Activated CD8-positive, alpha-beta T cell treated with anti-CD3 and anti-CD28 coated beads, Interleukin-2, amount 10 ng/mL, durations not matched to agents 7 days and 5 days (primary cell): ENCODE results near the gene RAX. TPM values are rescaled to one million over a fixed set of nuclear protein-coding genes. Genes with fewer than 3 reads are reported as not detected.

ENCODE experiments used
- ATAC-seq: fragments of 150-1000 bp; cut with Tn5 transposase; one replicate; pipeline ENCODE4 v1.10.0; 2021; ENCODE audit warnings: moderate library complexity
- CTCF ChIA-PET: fragments of 350-600 bp; sonication (Branson Sonifier 250); formaldehyde crosslinking; loops from one replicate; lab custom pipeline; 2021; ENCODE audit warnings: antibody characterized with exemption; lab: Charles Lee
- POLR2A ChIA-PET: fragments of 350-600 bp; sonication (Branson Sonifier 250); formaldehyde crosslinking; loops from one replicate; lab custom pipeline; 2021; ENCODE audit warnings: antibody characterized with exemption; lab: Charles Lee
- DNase-seq: peaks from one replicate; pipeline ENCODE4 v3.0.0-alpha.2; 2020
- H3K27ac Mint-ChIP-seq: one replicate; pipeline ENCODE4 v1.8.0; 2021; ENCODE audit warnings: mild to moderate bottlenecking, mixed read lengths
- H3K27me3 Mint-ChIP-seq: one replicate; pipeline ENCODE4 v1.8.0; 2021; ENCODE audit warnings: low read depth, mixed read lengths
- H3K36me3 Mint-ChIP-seq: one replicate; pipeline ENCODE4 v1.8.0; 2021; ENCODE audit warnings: low read depth, mixed read lengths
- H3K4me1 Mint-ChIP-seq: one replicate; pipeline ENCODE4 v1.8.0; 2021; ENCODE audit warnings: low read depth, mixed read lengths
- H3K4me3 Mint-ChIP-seq: one replicate; pipeline ENCODE4 v1.8.0; 2021; ENCODE audit warnings: mild to moderate bottlenecking, mixed read lengths
- H3K9me3 Mint-ChIP-seq: one replicate; pipeline ENCODE4 v1.8.0; 2022; ENCODE audit warnings: mixed read lengths; ENCODE audit not compliant: insufficient read depth
- total RNA-seq, 2 experiments: library from RNA; stranded (reverse); gene quantifications; one replicate each; pipeline ENCODE4 v1.2.3, GENCODE V29; 2021

RAX gene
- not detected for total RNA-seq

GRCh38 chr18:59272891-59273758 is at the start of gene RAX:
Gene RAX, minus strand, starts transcription at chr18:59273454. Its CDS starts 248 bp downstream, at chr18:59273206.
- no peaks in the 10 kb centered on the region for H3K36me3 Mint-ChIP-seq
- ATAC-seq (peak; percentile 25), DNase-seq (no peak)
- H3K27me3 Mint-ChIP-seq = peaks cover 74% of the 10 kb centered on the region
- peaks cover 21% of the 10 kb centered on the region for H3K4me1 Mint-ChIP-seq
- H3K27ac Mint-ChIP-seq = no peak within 1 kb of the TSS
- POLR2A ChIA-PET = no interaction called here
- no peak within 1 kb of the TSS for H3K4me3 Mint-ChIP-seq
- H3K9me3 Mint-ChIP-seq = no peaks in the 10 kb centered on the region
- CTCF ChIA-PET = no interaction called here

DNA sequence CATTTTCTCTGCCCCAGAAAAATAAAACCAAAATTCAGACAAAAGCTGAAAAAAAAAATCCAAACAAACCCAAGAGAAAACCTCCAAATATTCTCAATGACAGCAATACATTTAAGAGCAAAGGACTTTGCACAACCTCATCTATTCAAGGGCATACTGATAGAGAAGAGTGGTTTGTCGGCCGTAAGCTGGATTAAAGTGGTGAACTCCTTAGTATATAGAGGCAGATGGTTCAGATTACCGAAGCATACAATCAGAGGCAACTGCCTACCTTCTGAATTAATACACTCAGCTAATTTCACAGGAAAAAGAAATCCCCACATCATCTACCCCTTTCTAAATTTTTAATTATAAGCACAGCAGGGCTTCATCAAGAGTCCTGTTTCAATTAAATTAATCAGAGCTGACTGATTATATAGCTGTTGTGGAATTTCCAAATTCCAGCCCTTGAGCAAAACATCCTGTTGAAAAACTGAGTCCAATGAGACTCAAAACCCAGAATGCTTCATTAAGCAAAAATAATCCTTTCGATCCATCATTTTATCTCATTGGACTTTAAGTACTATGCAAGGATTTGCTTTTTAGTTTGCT is 45.3 kb upstream of the RAX start, which contains the start of gene CPLX4:
TSS of gene CPLX4 (minus strand) at position 190 of the 591 bp plus-strand sequence. CDS start at position 3, 187 bp downstream.
- Mint-ChIP-seq H3K36me3 (no peaks in the 10 kb centered on the region), H3K4me1 (no peaks in the 10 kb centered on the region), H3K9me3 (no peaks in the 10 kb centered on the region), H3K4me3 (no peak within 1 kb of the TSS), H3K27me3 (peaks cover 32% of the 10 kb centered on the region), H3K27ac (no peak within 1 kb of the TSS)
- POLR2A ChIA-PET = no interaction called here
- ATAC-seq (no peak), DNase-seq (no peak)
- CTCF ChIA-PET = interaction anchor here (2.2 to 2.9 kb wide), 2 partner anchors 10 to 84 kb away, joined by 11 to 14 read pairs; no protein-coding TSS in a partner anchor

DNA sequence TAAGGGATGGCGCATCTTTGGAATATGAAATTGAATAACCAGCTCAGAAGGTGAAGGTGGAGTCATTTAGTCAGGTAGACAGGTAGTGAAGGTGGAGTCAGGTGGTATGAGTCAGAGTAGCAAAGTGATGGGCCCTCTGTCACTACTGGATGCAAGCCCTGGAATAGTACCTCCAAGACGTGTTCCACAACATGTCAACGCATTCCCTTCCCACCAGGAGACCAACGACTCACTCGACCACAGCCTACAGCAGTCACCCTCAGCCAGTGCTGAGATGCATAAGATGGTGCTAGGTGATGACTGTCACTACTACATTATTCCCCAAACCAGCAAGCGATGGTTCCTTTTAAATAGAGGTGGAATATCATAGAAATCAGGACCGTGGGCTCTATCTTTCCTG is 38.4 kb upstream of the RAX start:
- H3K4me3 Mint-ChIP-seq = no peak overlapping the region
- H3K4me1 Mint-ChIP-seq = no peaks in the 10 kb centered on the region
- H3K9me3 Mint-ChIP-seq = no peaks in the 10 kb centered on the region
- no peak for DNase-seq
- no peak for ATAC-seq
- peaks cover 41% of the 10 kb centered on the region for H3K27me3 Mint-ChIP-seq
- CTCF ChIA-PET = interaction anchor here (0.7 to 5.3 kb wide), 3 partner anchors 31 to 91 kb away, joined by 3 to 113 read pairs (median 4); no protein-coding TSS in a partner anchor
- H3K27ac Mint-ChIP-seq = no peak overlapping the region
- no peaks in the 10 kb centered on the region for H3K36me3 Mint-ChIP-seq
- POLR2A ChIA-PET = no interaction called here

DNA sequence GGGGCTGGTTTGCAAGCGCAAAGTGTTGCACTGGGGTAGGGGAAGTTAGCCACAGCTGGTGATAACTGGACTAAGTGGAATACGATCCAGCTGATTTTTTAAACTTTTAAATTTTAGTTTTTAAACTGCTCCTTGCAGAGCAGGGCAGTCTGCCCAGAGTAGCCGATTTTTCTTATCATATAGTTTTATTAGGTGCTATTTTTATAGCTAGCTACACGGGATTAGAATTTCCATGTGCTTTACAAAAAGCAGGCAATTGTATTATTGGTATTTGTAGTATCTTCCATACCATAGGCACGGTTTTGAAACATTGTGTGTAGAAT is 35.6 kb upstream of the RAX start:
- Mint-ChIP-seq H3K36me3 (no peaks in the 10 kb centered on the region), H3K4me3 (peak overlapping the region; percentile 52)
- POLR2A ChIA-PET = no interaction called here

GRCh38 chr18:59308248-59308937 is 35.1 kb upstream of the RAX start:
- Mint-ChIP-seq H3K4me1 (no peaks in the 10 kb centered on the region), H3K9me3 (no peaks in the 10 kb centered on the region), H3K27ac (no peak overlapping the region), H3K27me3 (peaks cover 47% of the 10 kb centered on the region), H3K36me3 (no peaks in the 10 kb centered on the region), H3K4me3 (peak overlapping the region; percentile 52)
- DNase-seq (peak; percentile 73), ATAC-seq (peak; percentile 95)
- CTCF ChIA-PET = interaction anchor here (0.6 to 5.3 kb wide), 23 partner anchors 8 to 515 kb away, joined by 3 to 113 read pairs (median 4); partner anchors contain the start of gene CPLX4
- POLR2A ChIA-PET = no interaction called here

More for the DNA sequence above, 35.6 kb upstream of the RAX start:
- H3K27me3 Mint-ChIP-seq = peaks cover 48% of the 10 kb centered on the region
- no peak for ATAC-seq
- H3K4me1 Mint-ChIP-seq = no peaks in the 10 kb centered on the region
- no peak overlapping the region for H3K27ac Mint-ChIP-seq
- DNase-seq = no peak
- CTCF ChIA-PET = interaction anchor here (0.6 to 5.3 kb wide), 13 partner anchors 8 to 150 kb away, joined by 3 to 113 read pairs (median 5); partner anchors contain the start of gene CPLX4
- no peaks in the 10 kb centered on the region for H3K9me3 Mint-ChIP-seq

GRCh38 chr18:59306640-59307039 is 33.4 kb upstream of the RAX start:
- ATAC-seq = no peak
- Mint-ChIP-seq H3K4me1 (no peaks in the 10 kb centered on the region), H3K4me3 (no peak overlapping the region), H3K36me3 (no peaks in the 10 kb centered on the region), H3K27me3 (peaks cover 37% of the 10 kb centered on the region), H3K9me3 (no peaks in the 10 kb centered on the region), H3K27ac (no peak overlapping the region)
- POLR2A ChIA-PET = no interaction called here
- DNase-seq = no peak
- CTCF ChIA-PET = no interaction called here

- peaks cover 7% of the 10 kb centered on the region for H3K4me1 Mint-ChIP-seq
- H3K4me3 Mint-ChIP-seq = no peak overlapping the region
- H3K27ac Mint-ChIP-seq = no peak overlapping the region
- no peaks in the 10 kb centered on the region for H3K9me3 Mint-ChIP-seq
- ATAC-seq (no peak), DNase-seq (no peak)
- POLR2A ChIA-PET = no interaction called here
- no peaks in the 10 kb centered on the region for H3K36me3 Mint-ChIP-seq
- CTCF ChIA-PET = no interaction called here
- peaks cover 27% of the 10 kb centered on the region for H3K27me3 Mint-ChIP-seq
Measured at GRCh38 chr18:59305295-59305694, 32.0 kb upstream of the RAX start.

- Mint-ChIP-seq H3K9me3 (no peaks in the 10 kb centered on the region), H3K27me3 (peaks cover 22% of the 10 kb centered on the region), H3K4me3 (no peak overlapping the region), H3K36me3 (no peaks in the 10 kb centered on the region), H3K27ac (no peak overlapping the region), H3K4me1 (peaks cover 7% of the 10 kb centered on the region)
- DNase-seq (no peak), ATAC-seq (no peak)
- ChIA-PET POLR2A (interaction anchor here (0.6 kb wide), 1 partner anchor 16 kb away, joined by 3 read pairs; no protein-coding TSS in a partner anchor), CTCF (interaction anchor here (1.2 to 5.3 kb wide), 3 partner anchors 11 to 99 kb away, joined by 3 to 38 read pairs (median 8); no protein-coding TSS in a partner anchor)
Measured at GRCh38 chr18:59303656-59304195, 30.5 kb upstream of the RAX start.

DNA sequence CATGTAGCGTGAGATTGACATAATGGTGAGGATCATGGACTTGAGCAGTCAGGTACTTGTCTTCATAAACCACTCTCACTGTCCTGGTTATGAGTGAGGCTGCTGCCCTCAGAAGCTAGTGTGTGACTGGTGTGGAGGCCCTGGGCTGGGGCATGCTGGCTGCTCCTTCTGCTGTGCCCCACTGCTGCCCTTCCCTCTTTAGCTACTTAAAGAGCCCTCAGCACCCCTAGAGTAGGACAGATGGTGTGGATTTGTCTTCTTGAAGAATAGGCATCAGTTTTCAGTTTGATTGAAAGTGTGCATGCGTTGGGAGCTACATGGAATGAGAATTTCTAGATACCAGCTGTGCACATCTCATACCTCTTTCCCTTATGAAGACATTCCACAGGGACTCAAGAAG is 29.8 kb upstream of the RAX start:
- H3K27ac Mint-ChIP-seq = no peak overlapping the region
- DNase-seq (no peak), ATAC-seq (no peak)
- no peaks in the 10 kb centered on the region for H3K36me3 Mint-ChIP-seq
- H3K9me3 Mint-ChIP-seq = no peaks in the 10 kb centered on the region
- ChIA-PET CTCF (interaction anchor here (1.2 to 5.3 kb wide), 3 partner anchors 53 to 100 kb away, joined by 4 to 38 read pairs (median 8); no protein-coding TSS in a partner anchor), POLR2A (no interaction called here)
- H3K4me3 Mint-ChIP-seq = no peak overlapping the region
- peaks cover 7% of the 10 kb centered on the region for H3K4me1 Mint-ChIP-seq
- peaks cover 22% of the 10 kb centered on the region for H3K27me3 Mint-ChIP-seq

GRCh38 chr18:59301929-59302328 is 28.7 kb upstream of the RAX start:
- H3K9me3 Mint-ChIP-seq = no peaks in the 10 kb centered on the region
- H3K27ac Mint-ChIP-seq = no peak overlapping the region
- H3K27me3 Mint-ChIP-seq = peaks cover 21% of the 10 kb centered on the region
- DNase-seq (no peak), ATAC-seq (no peak)
- CTCF ChIA-PET = interaction anchor here (1.2 to 5.3 kb wide), 3 partner anchors 53 to 101 kb away, joined by 4 to 38 read pairs (median 8); no protein-coding TSS in a partner anchor
- POLR2A ChIA-PET = no interaction called here
- no peak overlapping the region for H3K4me3 Mint-ChIP-seq
- peaks cover 7% of the 10 kb centered on the region for H3K4me1 Mint-ChIP-seq
- H3K36me3 Mint-ChIP-seq = no peaks in the 10 kb centered on the region

DNA sequence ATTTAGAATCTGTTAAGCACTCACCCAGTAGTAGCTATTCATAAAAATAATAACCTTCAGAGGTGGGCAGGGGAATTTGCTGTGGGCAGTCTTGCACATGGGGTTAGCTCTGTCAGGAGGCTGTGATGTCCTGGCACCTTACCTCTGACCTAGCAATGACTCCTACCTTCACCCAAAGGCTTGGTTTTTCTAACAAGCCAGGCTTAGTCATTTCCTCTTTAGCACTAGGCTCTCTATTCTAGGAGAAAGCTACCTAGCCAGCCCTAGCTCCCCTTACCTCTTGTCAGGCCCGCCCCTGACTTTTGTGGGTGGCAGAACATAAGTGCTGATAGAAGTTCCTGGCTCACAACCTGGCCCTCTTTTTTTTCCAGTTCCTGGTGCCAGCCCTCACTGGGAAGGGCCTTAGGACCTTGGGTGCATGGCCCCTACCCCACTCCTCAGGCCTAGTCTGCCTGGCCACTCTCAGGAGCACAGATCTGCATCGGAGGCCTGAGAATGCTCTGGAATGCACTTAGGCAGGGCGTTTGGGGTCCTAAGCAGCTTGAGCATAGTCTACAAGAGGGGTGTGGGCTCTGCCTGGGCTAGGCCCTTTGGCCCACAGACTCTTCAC is 27.5 kb upstream of the RAX start:
- Mint-ChIP-seq H3K27ac (no peak overlapping the region), H3K36me3 (no peaks in the 10 kb centered on the region), H3K27me3 (peaks cover 17% of the 10 kb centered on the region), H3K4me1 (peaks cover 7% of the 10 kb centered on the region), H3K4me3 (no peak overlapping the region), H3K9me3 (no peaks in the 10 kb centered on the region)
- CTCF ChIA-PET = interaction anchor here (0.9 to 5.3 kb wide), 4 partner anchors 8 to 102 kb away, joined by 3 to 38 read pairs (median 4); no protein-coding TSS in a partner anchor
- ATAC-seq = peak; percentile 44
- POLR2A ChIA-PET = no interaction called here
- no peak for DNase-seq
